NB4 (cell line): ENCODE results near the gene GRM7.

ENCODE experiments used
- POLR2A ChIP-seq: IDR thresholded peaks from 2 replicates; pipeline ENCODE4 v1.6.1; 2011; ENCODE audit warnings: mild to moderate bottlenecking; ENCODE audit not compliant: insufficient read length; ENCODE audit errors: extremely low read depth
- TF ChIP-seq, protein P1 (sequence below): IDR thresholded peaks from one replicate; pipeline ENCODE4 v1.5.1; 2012; ENCODE audit warnings: low read depth, low read length
- TF ChIP-seq, protein P2 (sequence below): IDR thresholded peaks from 2 replicates; pipeline ENCODE4 v1.6.1; 2011; ENCODE audit warnings: low read depth, low read length

DNA sequence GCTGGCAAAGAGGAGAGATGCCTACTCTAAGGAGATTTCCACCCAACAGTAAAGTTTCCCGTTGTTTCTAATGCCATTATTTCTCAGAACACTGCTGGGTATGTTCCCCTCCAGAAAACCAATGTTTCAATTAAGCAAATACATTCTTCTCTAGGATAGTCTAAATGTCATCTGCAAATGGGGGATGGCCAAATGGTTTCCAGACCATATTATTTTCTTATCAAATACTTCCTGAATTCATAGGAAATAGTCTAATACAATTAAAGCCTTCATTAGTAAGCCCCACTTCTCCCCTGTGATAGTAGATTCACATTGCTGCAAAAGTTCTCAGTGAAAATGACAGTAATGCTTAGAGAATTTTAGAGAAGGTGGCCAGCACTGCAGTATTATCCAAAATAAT, 716.6 kb downstream of the GRM7 start:
- TF ChIP-seq, protein P1, sequence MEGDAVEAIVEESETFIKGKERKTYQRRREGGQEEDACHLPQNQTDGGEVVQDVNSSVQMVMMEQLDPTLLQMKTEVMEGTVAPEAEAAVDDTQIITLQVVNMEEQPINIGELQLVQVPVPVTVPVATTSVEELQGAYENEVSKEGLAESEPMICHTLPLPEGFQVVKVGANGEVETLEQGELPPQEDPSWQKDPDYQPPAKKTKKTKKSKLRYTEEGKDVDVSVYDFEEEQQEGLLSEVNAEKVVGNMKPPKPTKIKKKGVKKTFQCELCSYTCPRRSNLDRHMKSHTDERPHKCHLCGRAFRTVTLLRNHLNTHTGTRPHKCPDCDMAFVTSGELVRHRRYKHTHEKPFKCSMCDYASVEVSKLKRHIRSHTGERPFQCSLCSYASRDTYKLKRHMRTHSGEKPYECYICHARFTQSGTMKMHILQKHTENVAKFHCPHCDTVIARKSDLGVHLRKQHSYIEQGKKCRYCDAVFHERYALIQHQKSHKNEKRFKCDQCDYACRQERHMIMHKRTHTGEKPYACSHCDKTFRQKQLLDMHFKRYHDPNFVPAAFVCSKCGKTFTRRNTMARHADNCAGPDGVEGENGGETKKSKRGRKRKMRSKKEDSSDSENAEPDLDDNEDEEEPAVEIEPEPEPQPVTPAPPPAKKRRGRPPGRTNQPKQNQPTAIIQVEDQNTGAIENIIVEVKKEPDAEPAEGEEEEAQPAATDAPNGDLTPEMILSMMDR, result no peak
- TF ChIP-seq POLR2A, result no peak
- TF ChIP-seq, protein P2, sequence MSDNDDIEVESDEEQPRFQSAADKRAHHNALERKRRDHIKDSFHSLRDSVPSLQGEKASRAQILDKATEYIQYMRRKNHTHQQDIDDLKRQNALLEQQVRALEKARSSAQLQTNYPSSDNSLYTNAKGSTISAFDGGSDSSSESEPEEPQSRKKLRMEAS, result no peak
